DMS53 (cell line): Measurements from ENCODE around the gene ABCF1.
A peak's percentile ranks its signal among the peaks of the same experiment; 100 is the strongest.

Source experiments
- DNase-seq: peaks from one replicate; lab custom pipeline; 2025; lab: John Stamatoyannopoulos, UW

Gene ABCF1

GRCh38 chr6:30601815-30602641 is 30.8 kb downstream of the ABCF1 start:
- no peak for DNase-seq

- no peak for DNase-seq
Observed at GRCh38 chr6:30603961-30604360, 32.7 kb downstream of the ABCF1 start.

GRCh38 chr6:30610065-30610464 is 38.8 kb downstream of the ABCF1 start:
- DNase-seq = no peak

- no peak for DNase-seq
Observed at GRCh38 chr6:30611150-30611855, 40.1 kb downstream of the ABCF1 start.

- DNase-seq = no peak
Observed at GRCh38 chr6:30611856-30612194, 40.6 kb downstream of the ABCF1 start.

GRCh38 chr6:30612213-30612612 is 41.0 kb downstream of the ABCF1 start:
- no peak for DNase-seq

- no peak for DNase-seq
Observed at GRCh38 chr6:30612687-30613248, 41.5 kb downstream of the ABCF1 start.

GRCh38 chr6:30613251-30614043 is 42.2 kb downstream of the ABCF1 start:
- no peak for DNase-seq

- no peak for DNase-seq
Observed at GRCh38 chr6:30614044-30614842, 43.0 kb downstream of the ABCF1 start.

GRCh38 chr6:30614843-30615218 is 43.6 kb downstream of the ABCF1 start:
- DNase-seq = peak; percentile 99

GRCh38 chr6:30615219-30615957 is 44.1 kb downstream of the ABCF1 start:
- peak; percentile 78 for DNase-seq

GRCh38 chr6:30615958-30616810 is 44.9 kb downstream of the ABCF1 start:
- DNase-seq = peak; percentile 88

- DNase-seq = peak; percentile 100
Observed at GRCh38 chr6:30616811-30617564, 45.7 kb downstream of the ABCF1 start, which contains the start of gene PPP1R10. TSS of gene PPP1R10 (minus strand) at chr6:30617243. CDS start at chr6:30609944, 7,299 bp downstream.

- DNase-seq = peak; percentile 98
Observed at GRCh38 chr6:30617565-30618269, 46.5 kb downstream of the ABCF1 start, which contains the start of gene MRPS18B. TSS of gene MRPS18B (plus strand) at chr6:30617840. CDS start at chr6:30617866, 26 bp downstream.

- peak; percentile 61 for DNase-seq
Observed at GRCh38 chr6:30618270-30618797, 47.1 kb downstream of the ABCF1 start.

GRCh38 chr6:30619561-30619960 is 48.3 kb downstream of the ABCF1 start:
- no peak for DNase-seq

- no peak for DNase-seq
Observed at GRCh38 chr6:30625511-30625910, 54.3 kb downstream of the ABCF1 start.
